ENCODE measurements around the gene AFMID. TPM values are rescaled to one million over a fixed set of nuclear protein-coding genes. Genes with fewer than 3 reads are reported as not detected.
A peak's percentile ranks its signal among the peaks of the same experiment; 100 is the strongest.

The AFMID gene
- total and polyA plus RNA-seq, 2 of the 13 experiments (the other 11 are each of a cell fraction or from before 2014, with no cell fraction given), result 249 to 270 TPM

- no peak for TF ChIP-seq CEBPZ (IDR thresholded peaks at IDR 0.05; ENCODE audit: low read length)
- TF ChIP-seq GATAD2A (CRISPR knock-in tag; IDR thresholded peaks at IDR 0.05), result peak; percentile 77
- peak; percentile 88; the same call in 1 of the 2 replicates for TF ChIP-seq ZNF691 (CRISPR knock-in tag; IDR thresholded peaks at IDR 0.05; ENCODE audit: borderline replicate concordance, low read depth)
- no peak for TF ChIP-seq ZNF101 (CRISPR knock-in tag; IDR thresholded peaks at IDR 0.05; ENCODE audit: borderline replicate concordance, low read depth)
- peak; percentile 34 for TF ChIP-seq MAX (IDR thresholded peaks at IDR 0.05)
- TF ChIP-seq PATZ1 (CRISPR knock-in tag; IDR thresholded peaks at IDR 0.05), result peak; percentile 52
- peak; percentile 70 for TF ChIP-seq FOXP4 (CRISPR knock-in tag; IDR thresholded peaks at IDR 0.05)
- TF ChIP-seq ZNF598 (CRISPR knock-in tag; IDR thresholded peaks at IDR 0.05; ENCODE audit: borderline replicate concordance), result no peak
- TF ChIP-seq ELF3 (CRISPR knock-in tag; IDR thresholded peaks at IDR 0.05), result peak; percentile 52; the same call in 1 of the 2 replicates
- no peak for TF ChIP-seq ZNF496 (CRISPR knock-in tag; IDR thresholded peaks at IDR 0.05; ENCODE audit: insufficient replicate concordance)
- no peak for TF ChIP-seq ZNF503 (CRISPR knock-in tag; IDR thresholded peaks at IDR 0.05)
- no peak for TF ChIP-seq ARHGAP35 (CRISPR knock-in tag; IDR thresholded peaks at IDR 0.05; ENCODE audit: borderline replicate concordance)
- peak; percentile 95 for TF ChIP-seq PAXIP1 (CRISPR knock-in tag; conservative IDR thresholded peaks at IDR 0.05)
- no peak for TF ChIP-seq MAF1 (CRISPR knock-in tag; IDR thresholded peaks at IDR 0.05; ENCODE audit: borderline replicate concordance)
Observed at GRCh38 chr17:78159575-78160158, 27.5 kb upstream of the AFMID start (continued).

Data from HepG2 (cell line).